ENCODE data around the gene EHBP1.

- no peak for TF ChIP-seq GATA2 (CRISPR knock-in tag; IDR thresholded peaks at IDR 0.05)
- no peak for TF ChIP-seq CTCF (IDR thresholded peaks at IDR 0.05)
- TF ChIP-seq, protein P1, sequence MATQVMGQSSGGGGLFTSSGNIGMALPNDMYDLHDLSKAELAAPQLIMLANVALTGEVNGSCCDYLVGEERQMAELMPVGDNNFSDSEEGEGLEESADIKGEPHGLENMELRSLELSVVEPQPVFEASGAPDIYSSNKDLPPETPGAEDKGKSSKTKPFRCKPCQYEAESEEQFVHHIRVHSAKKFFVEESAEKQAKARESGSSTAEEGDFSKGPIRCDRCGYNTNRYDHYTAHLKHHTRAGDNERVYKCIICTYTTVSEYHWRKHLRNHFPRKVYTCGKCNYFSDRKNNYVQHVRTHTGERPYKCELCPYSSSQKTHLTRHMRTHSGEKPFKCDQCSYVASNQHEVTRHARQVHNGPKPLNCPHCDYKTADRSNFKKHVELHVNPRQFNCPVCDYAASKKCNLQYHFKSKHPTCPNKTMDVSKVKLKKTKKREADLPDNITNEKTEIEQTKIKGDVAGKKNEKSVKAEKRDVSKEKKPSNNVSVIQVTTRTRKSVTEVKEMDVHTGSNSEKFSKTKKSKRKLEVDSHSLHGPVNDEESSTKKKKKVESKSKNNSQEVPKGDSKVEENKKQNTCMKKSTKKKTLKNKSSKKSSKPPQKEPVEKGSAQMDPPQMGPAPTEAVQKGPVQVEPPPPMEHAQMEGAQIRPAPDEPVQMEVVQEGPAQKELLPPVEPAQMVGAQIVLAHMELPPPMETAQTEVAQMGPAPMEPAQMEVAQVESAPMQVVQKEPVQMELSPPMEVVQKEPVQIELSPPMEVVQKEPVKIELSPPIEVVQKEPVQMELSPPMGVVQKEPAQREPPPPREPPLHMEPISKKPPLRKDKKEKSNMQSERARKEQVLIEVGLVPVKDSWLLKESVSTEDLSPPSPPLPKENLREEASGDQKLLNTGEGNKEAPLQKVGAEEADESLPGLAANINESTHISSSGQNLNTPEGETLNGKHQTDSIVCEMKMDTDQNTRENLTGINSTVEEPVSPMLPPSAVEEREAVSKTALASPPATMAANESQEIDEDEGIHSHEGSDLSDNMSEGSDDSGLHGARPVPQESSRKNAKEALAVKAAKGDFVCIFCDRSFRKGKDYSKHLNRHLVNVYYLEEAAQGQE (IDR thresholded peaks at IDR 0.05; ENCODE audit: low read depth, low read length) = no peak
- no peak for TF ChIP-seq RAD21 (IDR thresholded peaks at IDR 0.05; ENCODE audit: low read length)
- TF ChIP-seq, protein P2, sequence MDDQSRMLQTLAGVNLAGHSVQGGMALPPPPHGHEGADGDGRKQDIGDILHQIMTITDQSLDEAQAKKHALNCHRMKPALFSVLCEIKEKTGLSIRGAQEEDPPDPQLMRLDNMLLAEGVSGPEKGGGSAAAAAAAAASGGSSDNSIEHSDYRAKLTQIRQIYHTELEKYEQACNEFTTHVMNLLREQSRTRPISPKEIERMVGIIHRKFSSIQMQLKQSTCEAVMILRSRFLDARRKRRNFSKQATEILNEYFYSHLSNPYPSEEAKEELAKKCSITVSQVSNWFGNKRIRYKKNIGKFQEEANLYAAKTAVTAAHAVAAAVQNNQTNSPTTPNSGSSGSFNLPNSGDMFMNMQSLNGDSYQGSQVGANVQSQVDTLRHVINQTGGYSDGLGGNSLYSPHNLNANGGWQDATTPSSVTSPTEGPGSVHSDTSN (IDR thresholded peaks at IDR 0.05) = no peak
- no peak for TF ChIP-seq TEAD4 (IDR thresholded peaks at IDR 0.05; ENCODE audit: borderline replicate concordance, insufficient read depth)
- TF ChIP-seq EZH2phosphoT487 (IDR thresholded peaks at IDR 0.05; ENCODE audit: borderline replicate concordance, low read depth) = no peak
- TF ChIP-seq FOSL2 (IDR thresholded peaks at IDR 0.05; ENCODE audit: borderline replicate concordance, low read depth) = no peak
Measured at GRCh38 chr2:62723253-62723652, 17.7 kb downstream of the EHBP1 start.
